Esophagus muscularis mucosa (tissue), 4 donors: ENCODE measurements around the gene MTMR10. TPM values are rescaled to one million over a fixed set of nuclear protein-coding genes. Genes with fewer than 3 reads are reported as not detected.

ENCODE experiments used
- DNase-seq: peaks from one replicate; pipeline ENCODE4 v3.0.0-alpha.2; 2017; ENCODE audit errors: extremely low spot score
- H3K27ac ChIP-seq, 4 donors: fragments of 200-600 bp; sonication (generic); replicated peaks in 1 of 4; 1 replicate in 3 of 4; 2 replicates in 1 of 4; pipeline ENCODE4 v1.5.1; 2016 to 2019; ENCODE audit warnings: mild to moderate bottlenecking in 1 of 4
- H3K27me3 ChIP-seq, 4 donors: fragments of 200-600 bp; sonication (generic); one replicate each; pipeline versions ENCODE4 v1.5.1 to v1.6.0; 2016 to 2019
- H3K36me3 ChIP-seq, 4 donors: fragments of 200-600 bp; sonication (generic); one replicate each; pipeline ENCODE4 v1.5.1; 2016 to 2019
- H3K4me1 ChIP-seq, 4 donors: fragments of 200-600 bp; sonication (generic); one replicate each; pipeline ENCODE4 v1.5.1; 2016 to 2019
- H3K4me3 ChIP-seq, 4 donors: fragments of 200-600 bp; sonication (generic); 1 replicate in 2 of 4; 2 replicates in 2 of 4; pipeline ENCODE4 v1.5.1; 2016 to 2019; ENCODE audit warnings: mild to moderate bottlenecking in 4 of 4, moderate library complexity in 1 of 4
- H3K9me3 ChIP-seq, 4 donors: fragments of 200-600 bp; sonication (generic); 1 replicate in 3 of 4; 2 replicates in 1 of 4; pipeline ENCODE4 v1.5.1; 2016 to 2019
- CTCF ChIP-seq, 3 experiments: fragments of 200-600 bp in 2 of 3; fragments of 450-650 bp in 1 of 3; sonication (generic) in 2 of 3; IDR thresholded peaks; one replicate each; pipeline ENCODE4 v1.5.1; 2017 to 2019; ENCODE audit warnings: antibody characterized with exemption in 3 of 3, mild to moderate bottlenecking in 2 of 3, moderate library complexity in 1 of 3
- EP300 ChIP-seq: sonication (generic); formaldehyde crosslinking; IDR thresholded peaks from one replicate; pipeline ENCODE4 v1.6.1; 2017; ENCODE audit warnings: antibody characterized with exemption
- POLR2A ChIP-seq: fragments of 450-650 bp; IDR thresholded peaks from one replicate; pipeline ENCODE4 v1.6.1; 2017; ENCODE audit warnings: antibody characterized with exemption, moderate library complexity, mild to moderate bottlenecking, low read depth
- POLR2AphosphoS5 ChIP-seq, 2 donors: sonication (generic); formaldehyde crosslinking; IDR thresholded peaks; one replicate each; pipeline ENCODE4 v1.6.1; 2017; ENCODE audit warnings: antibody characterized with exemption in 2 of 2
- WGBS: methylation state at CpG from one replicate; pipeline ENCODE4 v1.1.5; 2018; 5-methylcytosine and 5-hydroxymethylcytosine counted together
- intact Hi-C: fragments of 100-400 bp; cut with DNase I; formaldehyde crosslinking; loops from one replicate; pipeline ENCODE4 v1.15.1; 2023
- total RNA-seq, 4 donors: library from RNA; depleted of rRNA; stranded (reverse); fragments of >200 nt; gene quantifications; one replicate each; pipeline versions ENCODE4 v1.1.0 to v1.2.1, GENCODE V29; 2016

MTMR10 gene
- total RNA-seq, 4 donors from 2014 or later, result 27.4 to 32.3 (median 30.2) TPM

- H3K27me3 ChIP-seq, result no peaks in the 10 kb centered on the region
- H3K4me3 ChIP-seq, result no peak overlapping the region
- no peak overlapping the region for H3K27ac ChIP-seq
- no peaks in the 10 kb centered on the region for H3K4me1 ChIP-seq
- DNase-seq, result no peak
- TF ChIP-seq POLR2AphosphoS5 (IDR thresholded peaks at IDR 0.05) (no peak), POLR2A (no peak), CTCF (IDR thresholded peaks at IDR 0.05) (no peak), EP300 (no peak)
- intact Hi-C loops, result no loop called here
- no peaks in the 10 kb centered on the region for H3K9me3 ChIP-seq
- H3K36me3 ChIP-seq, result peaks cover 10 to 71% (median 38%) of the 10 kb centered on the region in 4 donors
- WGBS, result 96% methylated on average over 2 of the region's 2 CpGs
Measured at GRCh38 chr15:30969724-30970123, 21.7 kb downstream of the MTMR10 start.

GRCh38 chr15:30963681-30964080 is 27.7 kb downstream of the MTMR10 start:
- no peaks in the 10 kb centered on the region for H3K27me3 ChIP-seq
- H3K27ac ChIP-seq, result no peak overlapping the region
- H3K4me3 ChIP-seq, result no peak overlapping the region
- 77% methylated on average over 3 of the region's 3 CpGs for WGBS
- TF ChIP-seq POLR2A (no peak), EP300 (no peak), CTCF (IDR thresholded peaks at IDR 0.05) (no peak), POLR2AphosphoS5 (IDR thresholded peaks at IDR 0.05) (no peak)
- intact Hi-C loops, result no loop called here
- no peaks in the 10 kb centered on the region for H3K9me3 ChIP-seq
- peaks cover 28 to 77% (median 60%) of the 10 kb centered on the region in 4 donors for H3K36me3 ChIP-seq
- DNase-seq, result no peak
- peaks cover 0 to 8% (median 0%) of the 10 kb centered on the region in 4 donors for H3K4me1 ChIP-seq

GRCh38 chr15:30962659-30963058 is 28.8 kb downstream of the MTMR10 start:
- Histone ChIP-seq H3K27me3 (no peaks in the 10 kb centered on the region), H3K27ac (no peak overlapping the region), H3K9me3 (no peaks in the 10 kb centered on the region), H3K36me3 (peaks cover 37 to 79% (median 68%) of the 10 kb centered on the region in 4 donors), H3K4me3 (no peak overlapping the region), H3K4me1 (peaks cover 0 to 8% (median 0%) of the 10 kb centered on the region in 4 donors)
- no peak for DNase-seq
- WGBS, result 99% methylated on average over 3 of the region's 3 CpGs
- intact Hi-C loops, result no loop called here
- no peak for TF ChIP-seq CTCF (IDR thresholded peaks at IDR 0.05)
- no peak for TF ChIP-seq EP300
- no peak for TF ChIP-seq POLR2A
- no peak for TF ChIP-seq POLR2AphosphoS5 (IDR thresholded peaks at IDR 0.05)

- Histone ChIP-seq H3K4me3 (no peak overlapping the region), H3K27ac (no peak overlapping the region), H3K27me3 (no peaks in the 10 kb centered on the region), H3K36me3 (peaks cover 42 to 84% (median 74%) of the 10 kb centered on the region in 4 donors), H3K4me1 (peaks cover 0 to 8% (median 0%) of the 10 kb centered on the region in 4 donors), H3K9me3 (no peaks in the 10 kb centered on the region)
- DNase-seq, result no peak
- intact Hi-C loops, result no loop called here
- TF ChIP-seq POLR2AphosphoS5 (IDR thresholded peaks at IDR 0.05), result no peak
- no peak for TF ChIP-seq EP300
- TF ChIP-seq POLR2A, result no peak
- no peak for TF ChIP-seq CTCF (IDR thresholded peaks at IDR 0.05)
Measured at GRCh38 chr15:30962079-30962478, 29.3 kb downstream of the MTMR10 start.

GRCh38 chr15:30958219-30958618 is 33.2 kb downstream of the MTMR10 start:
- Histone ChIP-seq H3K9me3 (no peaks in the 10 kb centered on the region), H3K36me3 (peaks cover 34 to 92% (median 77%) of the 10 kb centered on the region in 4 donors), H3K4me3 (no peak overlapping the region), H3K4me1 (peaks cover 0 to 16% (median 6%) of the 10 kb centered on the region in 4 donors), H3K27ac (no peak overlapping the region), H3K27me3 (no peaks in the 10 kb centered on the region)
- 88% methylated on average over 5 of the region's 5 CpGs for WGBS
- intact Hi-C loops, result no loop called here
- no peak for TF ChIP-seq POLR2A
- no peak for TF ChIP-seq POLR2AphosphoS5 (IDR thresholded peaks at IDR 0.05)
- TF ChIP-seq EP300, result no peak
- no peak for TF ChIP-seq CTCF (IDR thresholded peaks at IDR 0.05)
- no peak for DNase-seq
